Uterus (tissue), 4 donors: ENCODE data around the gene NUP160. TPM values are rescaled to one million over a fixed set of nuclear protein-coding genes. Genes with fewer than 3 reads are reported as not detected.
"Not testable (repeated sequence)": the region's sequence is repeated elsewhere in the genome, so short reads cannot be mapped to it uniquely, and the experiment has no call there.

ENCODE experiments used
- DNase-seq, 2 donors: peaks; one replicate each; pipeline ENCODE4 v3.0.0-alpha.2; 2019 to 2020
- H3K27ac ChIP-seq, 2 donors: fragments of 200-600 bp; sonication (generic); 1 replicate in 1 of 2; 2 replicates in 1 of 2; pipeline ENCODE4 v1.5.1; 2016 to 2018
- H3K27me3 ChIP-seq, 2 donors: fragments of 200-600 bp; sonication (generic); one replicate each; pipeline ENCODE4 v1.5.1; 2018 to 2019; ENCODE audit warnings: control low read depth in 1 of 2
- H3K36me3 ChIP-seq, 2 donors: fragments of 200-600 bp; sonication (generic); one replicate each; pipeline ENCODE4 v1.5.1; 2019; ENCODE audit warnings: control low read depth in 1 of 2
- H3K4me1 ChIP-seq, 2 donors: fragments of 200-600 bp; sonication (generic); one replicate each; pipeline ENCODE4 v1.5.1; 2018 to 2019; ENCODE audit warnings: control low read depth in 1 of 2
- H3K4me3 ChIP-seq, 2 donors: fragments of 200-600 bp; sonication (generic); 1 replicate in 1 of 2; 2 replicates in 1 of 2; pipeline ENCODE4 v1.5.1; 2018 to 2019; ENCODE audit warnings: mild to moderate bottlenecking in 1 of 2
- H3K9me3 ChIP-seq, 2 donors: fragments of 200-600 bp; sonication (generic); one replicate each; pipeline ENCODE4 v1.5.1; 2019; ENCODE audit warnings: control low read depth in 1 of 2
- POLR2A ChIP-seq, 2 donors: fragments of 450-650 bp; IDR thresholded peaks; one replicate each; pipeline ENCODE4 v1.6.1; 2016; ENCODE audit warnings: antibody characterized with exemption in 2 of 2, mild to moderate bottlenecking in 1 of 2, moderate library complexity in 1 of 2
- intact Hi-C: fragments of 100-400 bp; cut with DNase I; formaldehyde crosslinking; loops from one replicate; pipeline ENCODE4 v1.15.1; 2023; ENCODE audit warnings: low total_unique reads
- total RNA-seq, 4 donors: library from RNA; depleted of rRNA in 3 of 4; stranded (reverse); fragments of >200 nt in 3 of 4; gene quantifications; one replicate each; pipeline versions ENCODE4 v1.1.0 to v1.2.4, GENCODE V29; 2014 to 2023
- TF ChIP-seq, protein P1 (sequence below), 4 experiments: fragments of 200-600 bp in 2 of 4; fragments of 450-650 bp in 2 of 4; sonication (generic) in 2 of 4; IDR thresholded peaks; one replicate each; pipeline ENCODE4 v1.5.1; 2016 to 2019; ENCODE audit warnings: antibody characterized with exemption in 4 of 4, mild to moderate bottlenecking in 2 of 4, moderate library complexity in 1 of 4
- donor health status: DM: yes; HTN: yes; CAD: no.

Gene NUP160
- total RNA-seq, 4 donors from 2014 or later, result 11.8 to 90.8 (median 40.4) TPM

DNA sequence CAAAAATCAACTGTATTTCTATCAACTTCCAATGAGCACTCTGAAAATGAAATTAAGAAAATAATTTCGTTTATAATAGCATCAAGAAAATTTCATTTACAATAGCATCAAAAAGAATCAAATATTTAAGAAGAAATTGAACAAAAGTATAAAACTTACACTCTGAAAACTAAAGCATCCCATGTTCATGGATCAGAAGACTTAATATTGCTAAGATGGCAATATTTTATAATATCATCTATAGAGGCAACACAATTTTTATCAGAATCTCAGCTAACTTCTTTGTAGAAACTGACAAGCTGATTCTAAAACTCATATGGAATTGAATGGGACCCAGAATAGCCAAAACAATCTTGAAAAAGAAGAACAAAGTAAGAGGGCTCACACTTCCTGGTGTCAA is 19.9 kb downstream of the NUP160 start:
- no peak overlapping the region for H3K4me3 ChIP-seq
- no peaks in the 10 kb centered on the region for H3K36me3 ChIP-seq
- H3K27me3 ChIP-seq, result no peaks in the 10 kb centered on the region
- no peak for DNase-seq
- intact Hi-C loops, result no loop called here
- TF ChIP-seq, protein P1, sequence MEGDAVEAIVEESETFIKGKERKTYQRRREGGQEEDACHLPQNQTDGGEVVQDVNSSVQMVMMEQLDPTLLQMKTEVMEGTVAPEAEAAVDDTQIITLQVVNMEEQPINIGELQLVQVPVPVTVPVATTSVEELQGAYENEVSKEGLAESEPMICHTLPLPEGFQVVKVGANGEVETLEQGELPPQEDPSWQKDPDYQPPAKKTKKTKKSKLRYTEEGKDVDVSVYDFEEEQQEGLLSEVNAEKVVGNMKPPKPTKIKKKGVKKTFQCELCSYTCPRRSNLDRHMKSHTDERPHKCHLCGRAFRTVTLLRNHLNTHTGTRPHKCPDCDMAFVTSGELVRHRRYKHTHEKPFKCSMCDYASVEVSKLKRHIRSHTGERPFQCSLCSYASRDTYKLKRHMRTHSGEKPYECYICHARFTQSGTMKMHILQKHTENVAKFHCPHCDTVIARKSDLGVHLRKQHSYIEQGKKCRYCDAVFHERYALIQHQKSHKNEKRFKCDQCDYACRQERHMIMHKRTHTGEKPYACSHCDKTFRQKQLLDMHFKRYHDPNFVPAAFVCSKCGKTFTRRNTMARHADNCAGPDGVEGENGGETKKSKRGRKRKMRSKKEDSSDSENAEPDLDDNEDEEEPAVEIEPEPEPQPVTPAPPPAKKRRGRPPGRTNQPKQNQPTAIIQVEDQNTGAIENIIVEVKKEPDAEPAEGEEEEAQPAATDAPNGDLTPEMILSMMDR (IDR thresholded peaks at IDR 0.05), result no peak
- TF ChIP-seq POLR2A (IDR thresholded peaks at IDR 0.05), result no peak
- H3K27ac ChIP-seq, result no peak overlapping the region
- peaks cover 0 to 3% of the 10 kb centered on the region in 2 donors for H3K9me3 ChIP-seq
- H3K4me1 ChIP-seq, result no peaks in the 10 kb centered on the region

DNA sequence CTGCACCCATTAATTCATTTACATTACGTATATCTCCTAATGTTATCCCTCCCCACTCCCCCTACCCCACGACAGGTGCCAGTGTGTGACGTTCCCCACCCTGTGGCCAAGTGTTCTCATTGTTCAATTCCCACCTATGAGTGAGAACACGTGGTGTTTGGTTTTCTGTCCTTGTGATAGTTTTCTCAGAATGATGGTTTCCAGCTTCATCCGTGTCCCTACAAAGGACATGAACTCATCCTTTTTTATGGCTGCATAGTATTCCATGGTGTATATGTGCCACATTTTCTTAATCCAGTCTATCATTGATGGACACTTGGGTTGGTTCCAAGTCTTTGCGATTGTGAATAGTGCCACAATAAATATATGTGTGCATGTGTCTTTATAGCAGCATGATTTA is 25.5 kb downstream of the NUP160 start:
- H3K27ac ChIP-seq, H3K4me3 ChIP-seq, intact Hi-C loops, H3K36me3 ChIP-seq, H3K9me3 ChIP-seq, H3K27me3 ChIP-seq, H3K4me1 ChIP-seq, DNase-seq: not testable (repeated sequence)

DNA sequence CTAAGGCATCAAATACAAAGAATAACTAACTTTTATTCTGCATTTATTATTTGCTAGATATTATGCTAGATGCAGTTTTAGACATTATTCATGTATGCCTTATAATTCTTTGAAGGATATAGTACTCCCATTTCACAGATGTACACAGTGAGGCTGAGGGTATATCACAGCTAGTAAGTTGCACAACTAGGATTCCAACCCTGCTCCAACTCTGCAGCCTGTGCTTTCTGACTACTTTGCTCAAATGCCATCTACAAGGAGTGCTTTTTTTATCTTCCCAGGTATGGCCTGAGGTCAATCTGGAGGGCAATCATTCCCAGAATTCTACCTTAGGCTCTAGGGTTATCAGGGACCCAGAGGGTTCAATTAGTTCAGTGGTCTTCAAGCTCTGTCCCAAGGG is 28.4 kb downstream of the NUP160 start:
- H3K9me3 ChIP-seq, result no peaks in the 10 kb centered on the region
- no peaks in the 10 kb centered on the region for H3K4me1 ChIP-seq
- H3K27ac ChIP-seq, result no peak overlapping the region
- TF ChIP-seq POLR2A (IDR thresholded peaks at IDR 0.05), result no peak
- TF ChIP-seq, protein P1 (IDR thresholded peaks at IDR 0.05), result no peak
- no peak for DNase-seq
- no peaks in the 10 kb centered on the region for H3K36me3 ChIP-seq
- no peaks in the 10 kb centered on the region for H3K27me3 ChIP-seq
- no peak overlapping the region for H3K4me3 ChIP-seq
- intact Hi-C loops, result no loop called here

DNA sequence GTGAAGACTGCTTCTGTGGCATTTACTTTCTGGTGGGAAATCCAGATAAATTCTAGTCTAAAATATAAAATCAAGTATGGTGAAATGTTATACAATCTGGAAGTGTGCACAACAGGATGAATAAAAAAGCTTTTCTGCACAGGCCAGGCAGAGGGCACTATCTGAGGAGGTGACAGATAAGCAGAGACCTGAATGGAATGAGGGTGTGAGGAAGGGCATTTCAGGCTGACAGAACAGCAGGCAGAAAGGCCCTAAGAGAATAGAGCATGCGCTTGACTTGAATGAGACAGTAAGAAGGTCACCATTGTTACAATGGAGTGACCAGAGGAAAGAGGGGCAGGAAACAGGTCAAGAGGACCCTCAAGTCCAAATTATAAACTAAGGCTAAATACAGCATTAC is 47.4 kb downstream of the NUP160 start:
- no peaks in the 10 kb centered on the region for H3K36me3 ChIP-seq
- no peaks in the 10 kb centered on the region for H3K9me3 ChIP-seq
- no peak for TF ChIP-seq POLR2A (IDR thresholded peaks at IDR 0.05)
- TF ChIP-seq, protein P1 (IDR thresholded peaks at IDR 0.05), result no peak
- no peak overlapping the region for H3K27ac ChIP-seq
- no peaks in the 10 kb centered on the region for H3K4me1 ChIP-seq
- no peaks in the 10 kb centered on the region for H3K27me3 ChIP-seq
- H3K4me3 ChIP-seq, result no peak overlapping the region
- no peak for DNase-seq
- intact Hi-C loops, result no loop called here

DNA sequence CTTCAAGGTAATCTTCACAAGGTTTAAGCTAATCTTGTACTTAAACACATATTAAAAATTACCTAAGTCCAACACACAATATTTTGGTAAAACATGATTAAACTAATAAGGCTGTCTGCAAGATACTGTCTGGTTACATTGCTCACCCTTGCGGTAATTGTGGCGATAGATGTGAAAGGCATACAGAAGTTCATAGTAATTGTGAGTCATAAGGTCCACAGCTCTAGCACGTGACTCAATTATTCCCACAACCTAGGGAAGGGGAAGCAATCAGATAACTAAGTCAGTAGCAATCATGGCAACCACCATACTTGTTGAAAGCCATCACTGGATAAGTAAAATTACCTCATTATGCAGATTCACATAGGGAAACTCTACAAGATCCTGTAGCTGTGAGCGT is 50.5 kb downstream of the NUP160 start:
- DNase-seq, result no peak
- Histone ChIP-seq H3K27ac (no peak overlapping the region), H3K9me3 (no peaks in the 10 kb centered on the region), H3K4me1 (no peaks in the 10 kb centered on the region), H3K27me3 (no peaks in the 10 kb centered on the region), H3K4me3 (no peak overlapping the region), H3K36me3 (no peaks in the 10 kb centered on the region)
- intact Hi-C loops, result no loop called here
- no peak for TF ChIP-seq POLR2A (IDR thresholded peaks at IDR 0.05)
- TF ChIP-seq, protein P1 (IDR thresholded peaks at IDR 0.05), result no peak

DNA sequence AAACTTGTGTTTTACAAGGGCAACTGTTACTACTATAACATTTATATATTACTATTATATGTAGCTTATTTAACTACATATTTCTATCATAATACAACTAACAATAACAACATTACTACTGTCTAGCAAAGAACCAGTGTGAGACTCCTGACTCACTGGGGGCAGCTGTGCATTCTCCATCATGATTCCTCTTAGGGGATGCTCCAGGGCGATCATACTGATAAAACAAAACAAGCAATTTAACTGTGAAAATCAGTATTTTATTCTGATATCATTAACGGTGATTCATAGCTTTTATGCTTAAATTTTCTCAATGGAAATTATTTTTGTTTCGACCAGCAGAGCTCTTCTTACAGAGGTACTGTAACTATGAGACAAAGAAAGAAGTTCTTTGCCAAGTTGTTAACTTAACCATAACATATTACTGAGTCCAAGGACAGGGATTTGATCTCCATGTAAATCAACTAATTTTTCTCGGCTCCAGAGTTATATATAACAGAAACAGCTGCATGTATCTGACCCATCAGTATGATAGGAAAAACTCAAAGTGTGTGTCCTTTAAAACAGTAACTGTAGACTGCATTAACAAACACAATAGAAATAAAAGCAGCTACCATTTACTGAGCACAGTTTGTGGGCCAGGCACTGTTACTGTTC is 56.2 kb downstream of the NUP160 start:
- Histone ChIP-seq H3K4me1 (no peaks in the 10 kb centered on the region), H3K27ac (peak overlapping the region; percentile 49 to 59), H3K36me3 (no peaks in the 10 kb centered on the region), H3K4me3 (no peak overlapping the region), H3K9me3 (no peaks in the 10 kb centered on the region), H3K27me3 (no peaks in the 10 kb centered on the region)
- TF ChIP-seq, protein P1 (IDR thresholded peaks at IDR 0.05), result no peak
- no peak for TF ChIP-seq POLR2A (IDR thresholded peaks at IDR 0.05)
- no peak for DNase-seq
- intact Hi-C loops, result no loop called here

DNA sequence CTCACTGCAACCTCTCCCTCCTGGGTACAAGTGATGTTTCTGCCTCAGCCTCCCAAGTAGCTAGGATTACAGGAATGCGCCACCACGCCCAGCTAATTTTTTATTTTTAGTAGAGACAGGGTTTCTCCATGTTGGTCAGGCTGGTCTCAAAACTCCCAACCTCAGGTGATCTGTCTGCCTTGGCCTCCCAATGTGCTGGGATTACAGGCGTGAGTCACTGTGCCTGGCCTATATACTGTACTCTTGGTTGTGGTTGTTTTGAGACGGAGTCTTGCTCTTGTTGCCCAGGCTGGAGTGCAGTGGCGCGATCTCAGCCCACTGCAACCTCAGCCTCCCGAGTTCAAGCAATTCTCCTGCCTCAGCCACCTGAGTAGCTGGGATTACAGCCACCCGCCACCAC is 58.1 kb downstream of the NUP160 start:
- DNase-seq, intact Hi-C loops, H3K27me3 ChIP-seq, H3K4me3 ChIP-seq, H3K9me3 ChIP-seq, H3K36me3 ChIP-seq, H3K4me1 ChIP-seq, H3K27ac ChIP-seq: not testable (repeated sequence)
